IPS-18c (cell line): Measurements from ENCODE around the gene VAV3.
"Not testable (repeated sequence)": the region's sequence is repeated elsewhere in the genome, so short reads cannot be mapped to it uniquely, and the experiment has no call there.

ENCODE experiments used
- H3K4me3 ChIP-seq: 2 replicates; pipeline ENCODE4 v1.7.0; 2013; ENCODE audit warnings: low read depth, mild to moderate bottlenecking, low read length, moderate library complexity; ENCODE audit not compliant: insufficient read depth
- H3K9me3 ChIP-seq: one replicate; pipeline ENCODE4 v1.6.1; 2013; ENCODE audit warnings: mild to moderate bottlenecking, low read length, moderate library complexity; ENCODE audit not compliant: control insufficient read depth, insufficient read depth

VAV3 gene, protein sequence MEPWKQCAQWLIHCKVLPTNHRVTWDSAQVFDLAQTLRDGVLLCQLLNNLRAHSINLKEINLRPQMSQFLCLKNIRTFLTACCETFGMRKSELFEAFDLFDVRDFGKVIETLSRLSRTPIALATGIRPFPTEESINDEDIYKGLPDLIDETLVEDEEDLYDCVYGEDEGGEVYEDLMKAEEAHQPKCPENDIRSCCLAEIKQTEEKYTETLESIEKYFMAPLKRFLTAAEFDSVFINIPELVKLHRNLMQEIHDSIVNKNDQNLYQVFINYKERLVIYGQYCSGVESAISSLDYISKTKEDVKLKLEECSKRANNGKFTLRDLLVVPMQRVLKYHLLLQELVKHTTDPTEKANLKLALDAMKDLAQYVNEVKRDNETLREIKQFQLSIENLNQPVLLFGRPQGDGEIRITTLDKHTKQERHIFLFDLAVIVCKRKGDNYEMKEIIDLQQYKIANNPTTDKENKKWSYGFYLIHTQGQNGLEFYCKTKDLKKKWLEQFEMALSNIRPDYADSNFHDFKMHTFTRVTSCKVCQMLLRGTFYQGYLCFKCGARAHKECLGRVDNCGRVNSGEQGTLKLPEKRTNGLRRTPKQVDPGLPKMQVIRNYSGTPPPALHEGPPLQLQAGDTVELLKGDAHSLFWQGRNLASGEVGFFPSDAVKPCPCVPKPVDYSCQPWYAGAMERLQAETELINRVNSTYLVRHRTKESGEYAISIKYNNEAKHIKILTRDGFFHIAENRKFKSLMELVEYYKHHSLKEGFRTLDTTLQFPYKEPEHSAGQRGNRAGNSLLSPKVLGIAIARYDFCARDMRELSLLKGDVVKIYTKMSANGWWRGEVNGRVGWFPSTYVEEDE

DNA sequence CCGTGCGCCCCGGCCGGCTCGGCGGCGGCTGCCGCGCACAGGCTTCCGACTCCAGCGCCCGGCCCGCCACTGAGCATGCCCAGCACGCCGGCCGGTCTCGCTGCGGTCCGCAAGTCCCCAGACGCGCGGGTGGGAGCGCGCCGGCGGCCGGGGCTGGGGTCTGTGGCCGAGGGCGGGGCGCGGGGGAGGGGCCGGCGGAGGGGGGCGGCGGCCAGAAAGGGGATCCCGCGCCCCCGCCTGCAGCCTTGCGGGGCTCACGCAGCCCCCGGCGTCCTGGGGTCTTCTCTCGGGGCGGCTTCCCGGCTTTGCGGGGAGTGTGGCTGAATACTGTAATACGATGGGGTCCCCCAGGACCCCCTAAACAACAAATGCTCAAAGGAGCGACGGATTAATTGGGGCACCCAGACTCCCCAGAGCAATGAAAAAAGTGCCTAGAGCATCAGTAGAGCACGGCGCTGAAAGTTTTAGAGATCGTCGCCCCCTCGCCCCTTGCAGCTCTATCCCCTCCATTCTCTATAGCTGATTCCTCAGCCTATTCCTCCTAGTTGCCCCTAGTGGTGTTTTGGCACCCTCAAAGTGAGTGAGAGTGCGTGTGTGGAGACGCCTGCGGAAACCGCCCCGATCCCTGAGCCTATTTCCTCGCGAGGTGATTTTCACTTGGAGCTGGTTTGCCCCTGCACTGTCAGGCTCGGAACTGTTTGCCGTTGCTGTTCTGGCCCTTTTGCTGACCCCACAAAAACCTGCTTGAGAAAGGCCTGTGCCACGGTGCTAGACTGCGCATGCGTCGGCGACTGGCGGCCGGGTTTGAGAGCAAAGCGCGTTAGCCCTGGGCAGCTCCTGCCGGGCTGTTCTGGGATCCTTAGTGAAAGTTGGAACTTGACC lies at the start of gene VAV3:
TSS of gene VAV3 (minus strand) at position 71 of the 882 bp plus-strand sequence. CDS start 311 bp downstream, outside the sequence.
- peak within 1 kb of the TSS; percentile 76 for H3K4me3 ChIP-seq
- H3K9me3 ChIP-seq: peaks cover 2% of the 10 kb centered on the region

GRCh38 chr1:108012553-108012952 lies 47.6 kb upstream of the VAV3 start:
- Histone ChIP-seq H3K9me3 (no peaks in the 10 kb centered on the region), H3K4me3 (no peak overlapping the region)

- Histone ChIP-seq H3K4me3 (no peak overlapping the region), H3K9me3 (no peaks in the 10 kb centered on the region)
Observed at GRCh38 chr1:108011295-108011694, 46.3 kb upstream of the VAV3 start.

DNA sequence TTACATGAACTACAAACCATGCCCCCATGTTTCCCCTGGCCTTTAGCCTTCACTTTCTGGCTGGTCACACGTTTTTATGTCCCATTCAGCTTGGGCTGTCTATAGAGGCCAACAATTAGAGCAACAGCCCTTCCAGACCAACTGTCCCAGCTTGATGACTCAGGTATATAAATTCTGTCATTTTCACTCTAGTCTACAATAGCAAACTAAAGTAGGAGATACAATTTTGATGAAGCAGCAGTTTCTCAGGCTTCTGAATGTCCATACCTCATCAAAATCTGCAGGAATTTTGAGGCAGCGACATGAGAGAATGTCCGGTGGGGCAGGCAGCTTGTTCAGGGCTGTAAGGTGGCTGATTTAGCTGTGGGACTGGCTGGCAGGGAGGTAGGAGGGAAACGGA lies 45.6 kb upstream of the VAV3 start:
- Histone ChIP-seq H3K9me3 (no peaks in the 10 kb centered on the region), H3K4me3 (no peak overlapping the region)

DNA sequence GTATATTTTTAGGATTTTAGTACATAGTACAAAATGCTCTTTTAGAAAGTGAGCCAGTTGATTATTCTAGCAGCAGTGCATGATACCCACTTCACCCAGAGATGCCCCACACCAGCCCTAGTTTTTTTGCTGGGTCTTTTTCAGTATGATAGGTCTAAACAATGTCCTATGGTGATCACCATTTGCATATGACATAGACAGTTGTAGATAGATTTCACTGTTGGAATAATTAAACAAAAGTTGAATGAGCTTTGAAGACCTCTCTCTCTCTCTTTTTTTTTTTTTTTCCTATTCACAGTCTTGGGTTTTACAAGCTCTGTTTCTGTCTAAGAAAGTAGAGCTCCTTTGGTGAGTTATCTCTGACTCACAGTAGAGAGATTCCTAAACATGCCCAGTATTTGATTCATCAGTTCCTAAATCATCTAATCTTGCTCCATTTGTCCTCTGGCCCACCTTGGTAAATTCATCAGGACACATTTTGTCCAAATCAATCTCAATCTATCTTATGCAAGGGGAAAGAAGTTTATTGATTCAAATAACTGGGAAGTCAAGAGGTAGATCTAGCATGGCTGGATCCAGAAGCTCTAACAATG lies 44.7 kb upstream of the VAV3 start:
- H3K4me3 ChIP-seq: no peak overlapping the region

GRCh38 chr1:108007531-108007930 lies 42.6 kb upstream of the VAV3 start:
- Histone ChIP-seq H3K9me3 (no peaks in the 10 kb centered on the region), H3K4me3 (no peak overlapping the region)

More for the DNA sequence above, 44.7 kb upstream of the VAV3 start:
- no peaks in the 10 kb centered on the region for H3K9me3 ChIP-seq

DNA sequence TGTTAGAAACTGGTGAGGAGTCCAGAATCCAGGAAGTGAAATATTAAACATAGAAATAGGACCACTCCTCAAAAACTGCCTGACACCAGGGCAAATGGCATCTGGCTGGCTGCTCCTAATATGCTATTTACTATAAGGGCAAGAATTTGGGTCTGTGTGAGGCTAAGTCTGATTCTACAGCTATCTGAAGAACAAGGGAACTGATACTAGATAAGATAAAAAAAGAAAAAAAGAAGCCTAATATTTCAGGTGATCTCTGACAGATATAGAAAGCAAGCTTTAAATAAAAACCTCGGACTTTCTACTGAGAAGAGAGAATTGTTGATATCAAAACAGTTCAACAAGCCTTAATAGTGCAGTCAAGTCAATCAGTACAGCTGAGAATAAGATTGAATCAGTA lies 42.1 kb upstream of the VAV3 start:
- H3K4me3 ChIP-seq: no peak overlapping the region

DNA sequence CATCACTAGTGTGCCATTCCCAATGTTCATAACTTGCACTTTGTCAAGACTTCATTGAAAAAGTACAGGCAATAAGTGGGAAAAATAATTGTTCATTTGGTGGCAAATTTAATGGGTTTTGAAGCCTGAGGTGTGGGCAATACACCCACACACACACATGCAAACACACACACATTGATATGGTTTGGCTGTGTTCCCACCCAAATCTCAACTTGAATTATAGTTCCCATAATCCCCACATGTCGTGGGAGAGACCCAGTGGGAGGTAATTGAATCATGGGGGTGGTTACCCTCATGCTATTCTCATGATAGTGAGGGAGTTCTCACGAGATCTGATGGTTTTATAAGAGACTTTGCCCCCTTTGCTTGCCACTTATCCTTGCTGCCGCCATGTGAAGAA lies 39.9 kb upstream of the VAV3 start:
- not testable (repeated sequence) for H3K4me3 ChIP-seq, H3K9me3 ChIP-seq

More for the DNA sequence above, 42.1 kb upstream of the VAV3 start:
- no peaks in the 10 kb centered on the region for H3K9me3 ChIP-seq

DNA sequence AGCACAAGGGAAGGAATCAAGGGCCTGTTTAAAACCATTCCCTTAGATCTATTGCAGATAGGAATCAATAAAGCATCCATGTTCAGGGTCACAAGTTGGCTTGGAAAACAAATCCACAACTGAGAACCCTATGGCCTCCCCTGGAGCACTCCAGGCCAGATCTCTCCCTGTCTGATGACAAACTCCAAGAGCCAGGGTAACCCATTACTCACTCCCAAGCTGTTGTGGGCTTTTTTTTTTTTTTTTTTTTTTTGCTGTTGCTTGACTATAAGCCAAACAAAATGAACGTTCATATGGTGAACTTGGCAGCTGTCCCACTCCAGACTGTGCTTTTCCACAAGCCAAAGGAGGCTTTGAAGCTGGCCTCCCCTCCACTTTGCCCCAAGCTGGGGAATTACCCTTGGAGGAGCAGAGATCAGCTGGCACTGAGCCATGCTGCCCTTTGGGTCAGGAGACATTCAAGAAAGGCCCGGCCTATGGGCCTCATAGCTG lies 35.7 kb upstream of the VAV3 start:
- H3K4me3 ChIP-seq: no peak overlapping the region
- no peaks in the 10 kb centered on the region for H3K9me3 ChIP-seq

DNA sequence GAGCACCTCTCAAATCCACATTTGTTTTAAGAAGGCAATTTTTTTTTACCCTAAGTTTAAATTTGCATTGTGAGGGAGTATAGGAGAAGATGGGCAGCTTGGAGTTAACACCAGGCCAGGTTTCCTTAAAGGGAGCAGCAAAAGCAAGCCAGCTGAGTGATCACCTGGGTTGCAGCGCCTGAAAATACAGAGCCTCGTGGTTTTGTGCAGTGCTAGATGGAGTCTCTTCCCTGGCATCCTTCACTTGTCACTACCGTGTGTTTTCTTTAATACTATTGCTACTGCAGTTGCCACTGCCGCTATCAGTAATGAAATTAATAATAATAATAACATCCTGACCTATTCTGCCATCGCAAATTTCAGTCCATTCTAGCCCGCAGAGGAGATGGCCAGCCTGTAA lies 35.2 kb upstream of the VAV3 start:
- no peaks in the 10 kb centered on the region for H3K9me3 ChIP-seq
- H3K4me3 ChIP-seq: no peak overlapping the region

DNA sequence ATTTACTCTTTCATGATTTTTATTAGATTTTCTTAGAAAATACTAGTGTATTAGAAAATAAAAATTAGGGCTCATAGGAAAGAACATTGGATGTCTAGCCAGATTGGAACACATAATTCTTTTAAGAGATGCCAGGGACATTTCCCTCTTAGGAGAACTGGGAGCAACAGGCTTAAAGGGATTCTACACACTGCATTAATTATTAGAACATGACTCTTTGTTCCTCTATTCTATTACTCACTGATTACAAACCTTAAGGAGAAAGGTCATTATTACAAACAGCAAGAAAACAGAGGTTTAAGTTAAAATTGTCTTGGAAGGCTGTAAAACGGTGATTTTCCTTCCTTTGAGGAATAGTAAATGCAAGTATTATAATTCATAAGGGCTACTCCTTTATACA lies 32.9 kb upstream of the VAV3 start:
- Histone ChIP-seq H3K9me3 (no peaks in the 10 kb centered on the region), H3K4me3 (no peak overlapping the region)

DNA sequence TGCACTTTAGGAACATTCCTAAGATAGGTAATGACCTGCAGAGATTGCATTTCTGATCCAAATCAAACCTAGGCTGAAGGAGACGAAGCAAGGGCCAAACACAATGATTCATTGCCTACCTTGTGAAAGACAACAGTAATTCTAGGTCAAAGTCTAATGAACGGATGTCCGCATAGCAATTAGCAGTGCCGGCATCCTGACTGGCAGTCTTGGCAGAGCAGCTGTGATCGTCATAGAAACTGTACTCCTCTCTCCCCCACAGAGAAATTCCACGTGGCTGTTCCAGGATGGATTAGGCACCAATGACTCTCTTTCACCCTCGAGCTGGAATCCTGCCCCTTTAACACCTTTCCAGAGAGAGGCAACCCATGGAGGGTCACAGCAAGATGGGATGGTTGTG lies 28.9 kb upstream of the VAV3 start:
- no peak overlapping the region for H3K4me3 ChIP-seq
- no peaks in the 10 kb centered on the region for H3K9me3 ChIP-seq

DNA sequence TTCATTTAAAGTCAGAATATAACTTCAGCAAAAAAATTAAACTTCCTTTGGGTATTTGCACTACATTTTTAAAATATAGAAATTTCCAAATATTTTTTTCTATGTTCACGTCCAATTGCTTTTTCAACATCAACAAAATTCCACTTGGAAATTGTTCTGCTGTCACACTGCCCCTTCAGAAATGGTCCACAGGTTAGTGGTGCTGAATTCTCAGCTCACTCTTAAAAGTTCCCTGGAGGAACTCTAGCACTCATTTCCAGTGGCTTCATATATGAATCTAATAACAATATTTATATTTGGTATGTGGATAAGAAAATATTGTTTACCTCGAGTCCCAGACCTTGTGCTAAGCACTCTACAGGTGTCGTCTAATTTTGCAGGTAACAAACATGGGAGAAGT lies 27.4 kb upstream of the VAV3 start:
- H3K4me3 ChIP-seq: no peak overlapping the region

GRCh38 chr1:107991371-107992066 lies 26.5 kb upstream of the VAV3 start:
- no peak overlapping the region for H3K4me3 ChIP-seq
- no peaks in the 10 kb centered on the region for H3K9me3 ChIP-seq

More for the DNA sequence above, 27.4 kb upstream of the VAV3 start:
- H3K9me3 ChIP-seq: no peaks in the 10 kb centered on the region

- Histone ChIP-seq H3K9me3 (no peaks in the 10 kb centered on the region), H3K4me3 (no peak overlapping the region)
Observed at GRCh38 chr1:107990606-107991005, 25.6 kb upstream of the VAV3 start.

- H3K4me3 ChIP-seq: no peak overlapping the region
- H3K9me3 ChIP-seq: no peaks in the 10 kb centered on the region
Observed at GRCh38 chr1:107981277-107981676, 16.3 kb upstream of the VAV3 start.
